Measurements from ENCODE around the gene ZNF311. TPM values are rescaled to one million over a fixed set of nuclear protein-coding genes. Genes with fewer than 3 reads are reported as not detected.

ZNF311 gene
- total and polyA plus RNA-seq, 9 of the 15 experiments (the other 6 are each of a cell fraction or from before 2014, with no cell fraction given), result 5.1 to 10.0 (median 7.5) TPM

GRCh38 chr6:28980852-28981430 is 24.2 kb downstream of the ZNF311 start (continued):
- TF ChIP-seq, protein P1, sequence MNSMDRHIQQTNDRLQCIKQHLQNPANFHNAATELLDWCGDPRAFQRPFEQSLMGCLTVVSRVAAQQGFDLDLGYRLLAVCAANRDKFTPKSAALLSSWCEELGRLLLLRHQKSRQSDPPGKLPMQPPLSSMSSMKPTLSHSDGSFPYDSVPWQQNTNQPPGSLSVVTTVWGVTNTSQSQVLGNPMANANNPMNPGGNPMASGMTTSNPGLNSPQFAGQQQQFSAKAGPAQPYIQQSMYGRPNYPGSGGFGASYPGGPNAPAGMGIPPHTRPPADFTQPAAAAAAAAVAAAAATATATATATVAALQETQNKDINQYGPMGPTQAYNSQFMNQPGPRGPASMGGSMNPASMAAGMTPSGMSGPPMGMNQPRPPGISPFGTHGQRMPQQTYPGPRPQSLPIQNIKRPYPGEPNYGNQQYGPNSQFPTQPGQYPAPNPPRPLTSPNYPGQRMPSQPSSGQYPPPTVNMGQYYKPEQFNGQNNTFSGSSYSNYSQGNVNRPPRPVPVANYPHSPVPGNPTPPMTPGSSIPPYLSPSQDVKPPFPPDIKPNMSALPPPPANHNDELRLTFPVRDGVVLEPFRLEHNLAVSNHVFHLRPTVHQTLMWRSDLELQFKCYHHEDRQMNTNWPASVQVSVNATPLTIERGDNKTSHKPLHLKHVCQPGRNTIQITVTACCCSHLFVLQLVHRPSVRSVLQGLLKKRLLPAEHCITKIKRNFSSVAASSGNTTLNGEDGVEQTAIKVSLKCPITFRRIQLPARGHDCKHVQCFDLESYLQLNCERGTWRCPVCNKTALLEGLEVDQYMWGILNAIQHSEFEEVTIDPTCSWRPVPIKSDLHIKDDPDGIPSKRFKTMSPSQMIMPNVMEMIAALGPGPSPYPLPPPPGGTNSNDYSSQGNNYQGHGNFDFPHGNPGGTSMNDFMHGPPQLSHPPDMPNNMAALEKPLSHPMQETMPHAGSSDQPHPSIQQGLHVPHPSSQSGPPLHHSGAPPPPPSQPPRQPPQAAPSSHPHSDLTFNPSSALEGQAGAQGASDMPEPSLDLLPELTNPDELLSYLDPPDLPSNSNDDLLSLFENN (IDR thresholded peaks at IDR 0.05; ENCODE audit: low read depth in 2 of 2, low read length in 2 of 2), result peak in 1 of 2 experiments; percentile 77; a peak in 1 of 4 replicates
- TF ChIP-seq CREB1 (IDR thresholded peaks at IDR 0.05) (peak; percentile 58), CREB1 (CRISPR knock-in tag; IDR thresholded peaks at IDR 0.05) (no peak; the same call in 1 of the 2 replicates), PRDM10 (IDR thresholded peaks at IDR 0.05; ENCODE audit: partially characterized antibody) (peak; percentile 56), ZBED1 (IDR thresholded peaks at IDR 0.05) (peak; percentile 53; the same call in 1 of the 2 replicates), FOXA3 (CRISPR knock-in tag; conservative IDR thresholded peaks at IDR 0.05 in 1 of 2, IDR thresholded peaks at IDR 0.05 in 1 of 2) (peak; percentile 87 to 94), ZNF561 (CRISPR knock-in tag; conservative IDR thresholded peaks at IDR 0.05) (no peak), MITF (IDR thresholded peaks at IDR 0.05) (peak; percentile 99), SRSF7 (optimal IDR thresholded peaks at IDR 0.05; ENCODE audit: low read depth, low read length) (no peak), NCOA4 (IDR thresholded peaks at IDR 0.05; ENCODE audit: partially characterized antibody) (no peak), HDGF (IDR thresholded peaks at IDR 0.05) (no peak), STAT6 (CRISPR knock-in tag; IDR thresholded peaks at IDR 0.05) (0 out of 2 replicates have a peak, but pooled peaks have one; percentile 41), TCF3 (CRISPR knock-in tag; IDR thresholded peaks at IDR 0.05) (peak; percentile 94), MAFK (IDR thresholded peaks at IDR 0.05; ENCODE audit: low read length) (no peak; the same call in 1 of the 2 replicates)
- TF ChIP-seq, protein P2, sequence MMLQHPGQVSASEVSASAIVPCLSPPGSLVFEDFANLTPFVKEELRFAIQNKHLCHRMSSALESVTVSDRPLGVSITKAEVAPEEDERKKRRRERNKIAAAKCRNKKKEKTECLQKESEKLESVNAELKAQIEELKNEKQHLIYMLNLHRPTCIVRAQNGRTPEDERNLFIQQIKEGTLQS (IDR thresholded peaks at IDR 0.05), result no peak; the same call in 1 of the 2 replicates
- TF ChIP-seq, protein P2 (CRISPR knock-in tag; conservative IDR thresholded peaks at IDR 0.05), result no peak
